Omental fat pad (tissue), 4 donors: Measurements from ENCODE around the gene MEIOB. TPM values are rescaled to one million over a fixed set of nuclear protein-coding genes. Genes with fewer than 3 reads are reported as not detected.

Experiments used
- ATAC-seq: fragments of 150-250 bp; one replicate; pipeline ENCODE4 v1.9.1; 2016; ENCODE audit warnings: mild to moderate bottlenecking, moderate library complexity; ENCODE audit not compliant: low FRiP score
- DNase-seq: peaks from one replicate; pipeline ENCODE4 v3.0.0-alpha.2; 2019; ENCODE audit warnings: low spot score
- CTCF ChIP-seq, 3 donors: fragments of 450-650 bp; IDR thresholded peaks; one replicate each; pipeline ENCODE4 v1.5.1; 2016 to 2017; ENCODE audit warnings: antibody characterized with exemption in 3 of 3, mild to moderate bottlenecking in 3 of 3, moderate library complexity in 2 of 3
- total RNA-seq, 4 donors: library from RNA; depleted of rRNA; stranded (reverse); fragments of >200 nt; gene quantifications; one replicate each; pipeline ENCODE4 v1.1.0, GENCODE V29; 2016

Gene MEIOB
- total RNA-seq, 4 donors from 2014 or later, result 1.7 TPM; not detected in 3

- ATAC-seq, result no peak
- no peak for TF ChIP-seq CTCF (IDR thresholded peaks at IDR 0.05)
- DNase-seq, result no peak
Measured at GRCh38 chr16:1788708-1789100, 83.3 kb downstream of the MEIOB start.

- DNase-seq, result no peak
- no peak for TF ChIP-seq CTCF (IDR thresholded peaks at IDR 0.05)
- no peak for ATAC-seq
Measured at GRCh38 chr16:1788095-1788707, 83.8 kb downstream of the MEIOB start.

- no peak for DNase-seq
- no peak for ATAC-seq
- no peak for TF ChIP-seq CTCF (IDR thresholded peaks at IDR 0.05)
Measured at GRCh38 chr16:1787322-1788094, 84.5 kb downstream of the MEIOB start.

GRCh38 chr16:1787056-1787321 lies 85.0 kb downstream of the MEIOB start:
- ATAC-seq (no peak), DNase-seq (no peak)
- no peak for TF ChIP-seq CTCF (IDR thresholded peaks at IDR 0.05)

- no peak for ATAC-seq
- no peak for TF ChIP-seq CTCF (IDR thresholded peaks at IDR 0.05)
- no peak for DNase-seq
Measured at GRCh38 chr16:1786242-1787055, 85.5 kb downstream of the MEIOB start.

- no peak for DNase-seq
- ATAC-seq, result no peak
- TF ChIP-seq CTCF (IDR thresholded peaks at IDR 0.05), result no peak
Measured at GRCh38 chr16:1785846-1786170, 86.2 kb downstream of the MEIOB start.
